SK-N-SH treated with all-trans-retinoic acid at 6 μM for 48 hours (cell line): Measurements from ENCODE around the gene KCTD12.

ENCODE experiments used
- ATAC-seq: fragments of 200-7000 bp; cut with Tn5 transposase; 3 replicates; pipeline ENCODE4 v1.9.1; 2020; ENCODE audit warnings: mild to moderate bottlenecking, moderate library complexity
- ARNTL ChIP-seq: fragments of 450-650 bp; formaldehyde crosslinking; IDR thresholded peaks from 2 replicates; pipeline ENCODE4 v1.5.0; 2020; ENCODE audit warnings: low read depth, mild to moderate bottlenecking, moderate library complexity, borderline replicate concordance
- CSDC2 ChIP-seq: fragments of 250-450 bp; sonication (Bioruptor Pico); IDR thresholded peaks from 2 replicates; pipeline ENCODE4 v1.5.0; 2020; ENCODE audit warnings: mild to moderate bottlenecking, moderate library complexity
- ESRRG ChIP-seq: fragments of 250-450 bp; sonication (Bioruptor Pico); IDR thresholded peaks from 2 replicates; pipeline ENCODE4 v1.6.1; 2021; ENCODE audit warnings: mild to moderate bottlenecking
- GLIS3 ChIP-seq: fragments of 250-450 bp; sonication (Bioruptor Pico); IDR thresholded peaks from 2 replicates; pipeline ENCODE4 v1.5.0; 2020; ENCODE audit warnings: mild to moderate bottlenecking, moderate library complexity
- ISL1 ChIP-seq: fragments of 250-450 bp; sonication (Bioruptor Pico); IDR thresholded peaks from 2 replicates; pipeline ENCODE4 v2.1.2; 2022; ENCODE audit warnings: mild to moderate bottlenecking, moderate library complexity
- OSR1 ChIP-seq: fragments of 250-450 bp; sonication (Bioruptor Pico); IDR thresholded peaks from 2 replicates; pipeline ENCODE4 v1.8.0; 2022; ENCODE audit warnings: moderate library complexity, mild to moderate bottlenecking, inconsistent platforms
- PPARA ChIP-seq: fragments of 250-450 bp; sonication (Bioruptor Pico); IDR thresholded peaks from 2 replicates; pipeline ENCODE4 v1.5.0; 2020; ENCODE audit warnings: mild to moderate bottlenecking, borderline replicate concordance
- RARB ChIP-seq: fragments of 250-450 bp; sonication (Bioruptor Pico); IDR thresholded peaks from 2 replicates; pipeline ENCODE4 v1.8.0; 2021; ENCODE audit warnings: mild to moderate bottlenecking, moderate library complexity
- SNAI2 ChIP-seq: fragments of 250-450 bp; sonication (Bioruptor Pico); IDR thresholded peaks from 2 replicates; pipeline ENCODE4 v1.5.0; 2020; ENCODE audit warnings: mild to moderate bottlenecking, moderate library complexity
- TCF4 ChIP-seq: fragments of 250-450 bp; sonication (Bioruptor Pico); IDR thresholded peaks from 2 replicates; pipeline ENCODE4 v1.8.0; 2021; ENCODE audit warnings: mild to moderate bottlenecking, moderate library complexity, borderline replicate concordance
- ZC3H10 ChIP-seq: fragments of 250-450 bp; sonication (Bioruptor Pico); IDR thresholded peaks from 2 replicates; pipeline ENCODE4 v1.5.1; 2021; ENCODE audit warnings: mild to moderate bottlenecking, moderate library complexity
- ZFP3 ChIP-seq: fragments of 250-450 bp; sonication (Bioruptor Pico); IDR thresholded peaks from 2 replicates; pipeline ENCODE4 v1.5.0; 2020; ENCODE audit warnings: mild to moderate bottlenecking, moderate library complexity
- ZFP30 ChIP-seq: fragments of 450-650 bp; formaldehyde crosslinking; IDR thresholded peaks from 2 replicates; pipeline ENCODE4 v1.5.0; 2022; ENCODE audit warnings: mild to moderate bottlenecking, moderate library complexity
- ZNF565 ChIP-seq: fragments of 450-650 bp; formaldehyde crosslinking; conservative IDR thresholded peaks from 2 replicates; pipeline ENCODE4 v1.5.0; 2020; ENCODE audit warnings: low read depth, mild to moderate bottlenecking, moderate library complexity
- ZNF70 ChIP-seq: fragments of 450-650 bp; formaldehyde crosslinking; IDR thresholded peaks from 2 replicates; pipeline ENCODE4 v1.5.0; 2020; ENCODE audit warnings: mild to moderate bottlenecking, moderate library complexity
- ZNF8 ChIP-seq: fragments of 450-650 bp; formaldehyde crosslinking; IDR thresholded peaks from 2 replicates; pipeline ENCODE4 v1.5.0; 2020; ENCODE audit warnings: mild to moderate bottlenecking, moderate library complexity
- TF ChIP-seq, protein P1 (sequence below): fragments of 250-450 bp; sonication (Bioruptor Pico); IDR thresholded peaks from 2 replicates; pipeline ENCODE4 v1.5.1; 2021; ENCODE audit warnings: mild to moderate bottlenecking, moderate library complexity
- TF ChIP-seq, protein P2 (sequence below): fragments of 250-450 bp; sonication (Bioruptor Pico); IDR thresholded peaks from 2 replicates; pipeline ENCODE4 v1.5.1; 2020; ENCODE audit warnings: low read depth, mild to moderate bottlenecking, moderate library complexity
- TF ChIP-seq, protein P3 (sequence below): fragments of 250-450 bp; sonication (Bioruptor Pico); IDR thresholded peaks from 2 replicates; pipeline ENCODE4 v1.8.0; 2020; ENCODE audit warnings: mild to moderate bottlenecking, moderate library complexity, borderline replicate concordance
- TF ChIP-seq, protein P4 (sequence below): fragments of 250-450 bp; sonication (Bioruptor Pico); IDR thresholded peaks from 2 replicates; pipeline ENCODE4 v1.8.0; 2021; ENCODE audit warnings: low read depth, mild to moderate bottlenecking, moderate library complexity, borderline replicate concordance
- TF ChIP-seq, protein P5 (sequence below): fragments of 250-450 bp; sonication (Bioruptor Pico); IDR thresholded peaks from 2 replicates; pipeline ENCODE4 v1.5.0; 2020; ENCODE audit warnings: mild to moderate bottlenecking, moderate library complexity

The KCTD12 gene

DNA sequence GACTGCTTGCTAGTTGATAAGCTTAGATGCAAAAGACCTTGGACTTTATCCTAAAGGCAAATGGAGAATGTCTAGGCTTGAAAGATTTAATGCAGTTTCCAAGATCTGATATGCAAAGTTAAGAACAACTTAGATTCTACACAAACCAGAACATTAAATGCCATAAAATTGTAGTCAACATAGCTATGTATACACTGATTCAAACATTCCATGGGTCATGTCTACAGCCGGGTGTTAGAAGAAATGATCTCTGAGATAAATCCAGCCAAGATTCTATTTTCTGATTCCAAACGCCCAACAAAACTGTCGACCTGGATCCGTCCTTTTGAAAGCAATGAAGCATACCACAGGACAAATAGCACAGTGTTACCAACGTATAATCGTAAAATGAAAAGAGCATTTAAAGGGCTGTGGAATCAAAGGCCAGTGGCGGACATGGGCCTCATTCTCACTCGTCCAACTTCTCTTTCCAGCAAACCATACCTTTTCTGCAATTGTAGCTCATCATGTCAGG is 52.7 kb downstream of the KCTD12 start:
- TF ChIP-seq SNAI2 (CRISPR knock-in tag) (no peak), CSDC2 (CRISPR knock-in tag) (no peak), GLIS3 (CRISPR knock-in tag) (no peak), ZNF565 (CRISPR knock-in tag) (no peak), PPARA (CRISPR knock-in tag) (no peak), ZNF8 (CRISPR knock-in tag) (no peak), ZFP30 (CRISPR knock-in tag) (no peak), ZC3H10 (CRISPR knock-in tag) (no peak), RARB (CRISPR knock-in tag) (no peak), OSR1 (CRISPR knock-in tag) (no peak), ESRRG (no peak)
- TF ChIP-seq, protein P1, sequence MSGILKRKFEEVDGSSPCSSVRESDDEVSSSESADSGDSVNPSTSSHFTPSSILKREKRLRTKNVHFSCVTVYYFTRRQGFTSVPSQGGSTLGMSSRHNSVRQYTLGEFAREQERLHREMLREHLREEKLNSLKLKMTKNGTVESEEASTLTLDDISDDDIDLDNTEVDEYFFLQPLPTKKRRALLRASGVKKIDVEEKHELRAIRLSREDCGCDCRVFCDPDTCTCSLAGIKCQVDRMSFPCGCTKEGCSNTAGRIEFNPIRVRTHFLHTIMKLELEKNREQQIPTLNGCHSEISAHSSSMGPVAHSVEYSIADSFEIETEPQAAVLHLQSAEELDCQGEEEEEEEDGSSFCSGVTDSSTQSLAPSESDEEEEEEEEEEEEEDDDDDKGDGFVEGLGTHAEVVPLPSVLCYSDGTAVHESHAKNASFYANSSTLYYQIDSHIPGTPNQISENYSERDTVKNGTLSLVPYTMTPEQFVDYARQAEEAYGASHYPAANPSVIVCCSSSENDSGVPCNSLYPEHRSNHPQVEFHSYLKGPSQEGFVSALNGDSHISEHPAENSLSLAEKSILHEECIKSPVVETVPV (CRISPR knock-in tag) = no peak
- TF ChIP-seq, protein P2, sequence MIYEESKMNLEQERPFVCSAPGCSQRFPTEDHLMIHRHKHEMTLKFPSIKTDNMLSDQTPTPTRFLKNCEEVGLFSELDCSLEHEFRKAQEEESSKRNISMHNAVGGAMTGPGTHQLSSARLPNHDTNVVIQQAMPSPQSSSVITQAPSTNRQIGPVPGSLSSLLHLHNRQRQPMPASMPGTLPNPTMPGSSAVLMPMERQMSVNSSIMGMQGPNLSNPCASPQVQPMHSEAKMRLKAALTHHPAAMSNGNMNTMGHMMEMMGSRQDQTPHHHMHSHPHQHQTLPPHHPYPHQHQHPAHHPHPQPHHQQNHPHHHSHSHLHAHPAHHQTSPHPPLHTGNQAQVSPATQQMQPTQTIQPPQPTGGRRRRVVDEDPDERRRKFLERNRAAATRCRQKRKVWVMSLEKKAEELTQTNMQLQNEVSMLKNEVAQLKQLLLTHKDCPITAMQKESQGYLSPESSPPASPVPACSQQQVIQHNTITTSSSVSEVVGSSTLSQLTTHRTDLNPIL (CRISPR knock-in tag) = no peak
- TF ChIP-seq, protein P3, sequence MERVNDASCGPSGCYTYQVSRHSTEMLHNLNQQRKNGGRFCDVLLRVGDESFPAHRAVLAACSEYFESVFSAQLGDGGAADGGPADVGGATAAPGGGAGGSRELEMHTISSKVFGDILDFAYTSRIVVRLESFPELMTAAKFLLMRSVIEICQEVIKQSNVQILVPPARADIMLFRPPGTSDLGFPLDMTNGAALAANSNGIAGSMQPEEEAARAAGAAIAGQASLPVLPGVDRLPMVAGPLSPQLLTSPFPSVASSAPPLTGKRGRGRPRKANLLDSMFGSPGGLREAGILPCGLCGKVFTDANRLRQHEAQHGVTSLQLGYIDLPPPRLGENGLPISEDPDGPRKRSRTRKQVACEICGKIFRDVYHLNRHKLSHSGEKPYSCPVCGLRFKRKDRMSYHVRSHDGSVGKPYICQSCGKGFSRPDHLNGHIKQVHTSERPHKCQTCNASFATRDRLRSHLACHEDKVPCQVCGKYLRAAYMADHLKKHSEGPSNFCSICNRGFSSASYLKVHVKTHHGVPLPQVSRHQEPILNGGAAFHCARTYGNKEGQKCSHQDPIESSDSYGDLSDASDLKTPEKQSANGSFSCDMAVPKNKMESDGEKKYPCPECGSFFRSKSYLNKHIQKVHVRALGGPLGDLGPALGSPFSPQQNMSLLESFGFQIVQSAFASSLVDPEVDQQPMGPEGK (CRISPR knock-in tag) = no peak
- TF ChIP-seq, all 23 proteins: peak for 0
- ATAC-seq = no peak

DNA sequence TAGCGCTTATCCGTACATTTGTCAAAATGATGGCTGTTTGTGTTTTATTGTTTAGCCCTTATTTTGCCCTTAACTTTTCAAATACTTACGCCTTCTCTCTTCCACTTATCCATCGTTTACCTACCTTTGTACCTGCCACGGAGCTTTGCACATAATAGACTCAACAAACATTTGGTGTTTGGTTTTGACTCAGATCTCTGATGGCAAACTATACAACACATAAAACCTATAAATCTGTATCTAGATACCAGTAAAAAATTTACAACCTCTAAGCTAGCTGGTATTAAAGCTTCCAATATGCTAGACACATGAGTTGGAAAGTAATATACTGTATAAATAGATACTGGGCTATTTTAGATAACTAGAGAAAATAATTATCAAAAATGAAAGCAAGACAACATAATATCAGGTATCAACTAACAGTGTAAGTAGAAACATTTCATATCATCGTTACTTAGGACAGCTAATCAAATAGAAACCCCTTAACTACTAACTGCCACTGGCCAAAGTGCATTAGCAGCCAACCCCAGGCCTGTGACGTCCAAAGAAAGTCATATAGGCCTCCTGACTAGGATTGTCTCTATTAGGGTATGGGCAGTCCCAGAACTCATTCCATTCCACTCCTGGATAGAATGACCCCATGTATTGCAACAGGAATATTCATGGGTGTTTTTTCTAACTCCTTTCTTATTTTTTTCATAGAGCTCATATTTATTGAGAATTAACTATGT is 53.8 kb downstream of the KCTD12 start:
- TF ChIP-seq PPARA (CRISPR knock-in tag) (no peak), ZNF70 (CRISPR knock-in tag) (no peak), ZFP3 (CRISPR knock-in tag) (no peak), ZFP30 (CRISPR knock-in tag) (no peak), SNAI2 (CRISPR knock-in tag) (no peak), ARNTL (no peak), OSR1 (CRISPR knock-in tag) (no peak), RARB (CRISPR knock-in tag) (no peak), GLIS3 (CRISPR knock-in tag) (no peak), TCF4 (CRISPR knock-in tag) (no peak), ZC3H10 (CRISPR knock-in tag) (no peak), ISL1 (CRISPR knock-in tag) (no peak)
- TF ChIP-seq, protein P4, sequence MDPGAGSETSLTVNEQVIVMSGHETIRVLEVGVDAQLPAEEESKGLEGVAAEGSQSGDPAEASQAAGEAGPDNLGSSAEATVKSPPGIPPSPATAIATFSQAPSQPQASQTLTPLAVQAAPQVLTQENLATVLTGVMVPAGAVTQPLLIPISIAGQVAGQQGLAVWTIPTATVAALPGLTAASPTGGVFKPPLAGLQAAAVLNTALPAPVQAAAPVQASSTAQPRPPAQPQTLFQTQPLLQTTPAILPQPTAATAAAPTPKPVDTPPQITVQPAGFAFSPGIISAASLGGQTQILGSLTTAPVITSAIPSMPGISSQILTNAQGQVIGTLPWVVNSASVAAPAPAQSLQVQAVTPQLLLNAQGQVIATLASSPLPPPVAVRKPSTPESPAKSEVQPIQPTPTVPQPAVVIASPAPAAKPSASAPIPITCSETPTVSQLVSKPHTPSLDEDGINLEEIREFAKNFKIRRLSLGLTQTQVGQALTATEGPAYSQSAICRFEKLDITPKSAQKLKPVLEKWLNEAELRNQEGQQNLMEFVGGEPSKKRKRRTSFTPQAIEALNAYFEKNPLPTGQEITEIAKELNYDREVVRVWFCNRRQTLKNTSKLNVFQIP (CRISPR knock-in tag) = no peak
- TF ChIP-seq, protein P5, sequence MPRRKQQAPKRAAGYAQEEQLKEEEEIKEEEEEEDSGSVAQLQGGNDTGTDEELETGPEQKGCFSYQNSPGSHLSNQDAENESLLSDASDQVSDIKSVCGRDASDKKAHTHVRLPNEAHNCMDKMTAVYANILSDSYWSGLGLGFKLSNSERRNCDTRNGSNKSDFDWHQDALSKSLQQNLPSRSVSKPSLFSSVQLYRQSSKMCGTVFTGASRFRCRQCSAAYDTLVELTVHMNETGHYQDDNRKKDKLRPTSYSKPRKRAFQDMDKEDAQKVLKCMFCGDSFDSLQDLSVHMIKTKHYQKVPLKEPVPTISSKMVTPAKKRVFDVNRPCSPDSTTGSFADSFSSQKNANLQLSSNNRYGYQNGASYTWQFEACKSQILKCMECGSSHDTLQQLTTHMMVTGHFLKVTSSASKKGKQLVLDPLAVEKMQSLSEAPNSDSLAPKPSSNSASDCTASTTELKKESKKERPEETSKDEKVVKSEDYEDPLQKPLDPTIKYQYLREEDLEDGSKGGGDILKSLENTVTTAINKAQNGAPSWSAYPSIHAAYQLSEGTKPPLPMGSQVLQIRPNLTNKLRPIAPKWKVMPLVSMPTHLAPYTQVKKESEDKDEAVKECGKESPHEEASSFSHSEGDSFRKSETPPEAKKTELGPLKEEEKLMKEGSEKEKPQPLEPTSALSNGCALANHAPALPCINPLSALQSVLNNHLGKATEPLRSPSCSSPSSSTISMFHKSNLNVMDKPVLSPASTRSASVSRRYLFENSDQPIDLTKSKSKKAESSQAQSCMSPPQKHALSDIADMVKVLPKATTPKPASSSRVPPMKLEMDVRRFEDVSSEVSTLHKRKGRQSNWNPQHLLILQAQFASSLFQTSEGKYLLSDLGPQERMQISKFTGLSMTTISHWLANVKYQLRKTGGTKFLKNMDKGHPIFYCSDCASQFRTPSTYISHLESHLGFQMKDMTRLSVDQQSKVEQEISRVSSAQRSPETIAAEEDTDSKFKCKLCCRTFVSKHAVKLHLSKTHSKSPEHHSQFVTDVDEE (CRISPR knock-in tag) = no peak
- TF ChIP-seq, protein P1 (CRISPR knock-in tag) = no peak
- ATAC-seq = no peak
